DMS53 (cell line): ENCODE data around the gene JAK1.
"Not testable (repeated sequence)": the region's sequence is repeated elsewhere in the genome, so short reads cannot be mapped to it uniquely, and the experiment has no call there.

Experiments used
- DNase-seq: peaks from one replicate; lab custom pipeline; 2025; lab: John Stamatoyannopoulos, UW

Gene JAK1

DNA sequence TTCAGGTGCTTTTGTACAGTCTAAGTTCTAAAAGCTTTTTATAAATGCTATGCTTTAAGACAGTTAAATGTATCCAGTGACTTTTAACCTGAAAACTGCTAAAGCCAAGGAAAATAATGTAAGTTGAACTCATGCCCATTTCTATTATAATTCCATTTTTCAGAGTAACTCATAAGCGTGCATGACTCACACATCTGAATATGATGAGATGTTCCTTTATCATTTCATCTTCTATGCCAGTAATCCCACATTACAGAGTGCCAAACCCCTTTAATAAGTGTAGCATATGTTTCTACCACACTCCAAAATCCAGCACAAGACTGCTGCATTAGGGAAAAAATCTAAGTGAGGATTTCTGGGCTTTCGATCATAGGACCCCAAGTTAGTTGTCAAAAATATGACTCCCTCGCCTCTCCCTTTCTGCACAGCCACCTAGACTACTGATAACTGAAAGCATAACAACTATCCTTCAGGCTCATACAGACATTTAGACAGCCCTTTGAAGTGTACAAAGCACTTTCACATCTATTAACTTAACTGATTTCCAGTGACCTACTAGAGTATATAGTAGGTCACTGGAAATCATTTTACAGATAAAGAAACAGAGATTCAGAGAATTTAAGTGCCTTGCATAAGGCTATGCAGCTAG, 45.3 kb downstream of the JAK1 start:
- no peak for DNase-seq

DNA sequence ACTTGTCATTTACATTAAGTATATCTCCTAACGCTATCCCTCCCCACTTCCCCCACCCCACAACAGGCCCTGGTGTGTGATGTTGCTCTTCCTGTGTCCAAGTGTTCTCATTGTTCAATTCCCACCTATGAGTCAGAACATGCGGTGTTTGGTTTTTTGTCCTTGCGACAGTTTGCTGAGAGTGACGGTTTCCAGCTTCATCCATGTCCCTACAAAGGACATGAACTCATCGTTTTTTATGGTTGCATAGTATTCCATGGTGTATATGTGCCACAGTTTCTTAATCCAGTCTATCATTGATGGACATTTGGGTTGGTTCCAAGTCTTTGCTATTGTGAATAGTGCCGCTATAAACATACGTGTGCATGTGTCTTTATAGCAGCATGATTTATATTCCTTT, 47.2 kb downstream of the JAK1 start:
- not testable (repeated sequence) for DNase-seq

DNA sequence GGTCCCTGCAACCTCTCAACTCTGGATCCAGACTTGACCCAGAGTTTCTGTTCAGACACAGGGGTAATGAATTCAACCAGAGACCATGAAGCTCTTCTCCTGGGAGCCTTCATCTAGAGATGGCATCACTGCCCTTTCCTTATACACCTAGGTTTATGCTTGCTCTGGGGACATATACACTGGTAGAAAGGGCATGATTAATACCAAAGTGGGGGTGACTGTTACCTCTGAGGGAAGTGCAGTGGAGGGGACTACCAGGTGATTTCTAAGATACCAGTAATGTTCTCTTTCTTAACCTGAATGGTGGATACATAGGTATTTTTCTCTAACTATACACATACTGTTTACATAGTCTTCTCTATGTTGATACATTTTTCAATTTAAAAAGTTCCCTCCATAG, 48.4 kb downstream of the JAK1 start:
- no peak for DNase-seq

DNA sequence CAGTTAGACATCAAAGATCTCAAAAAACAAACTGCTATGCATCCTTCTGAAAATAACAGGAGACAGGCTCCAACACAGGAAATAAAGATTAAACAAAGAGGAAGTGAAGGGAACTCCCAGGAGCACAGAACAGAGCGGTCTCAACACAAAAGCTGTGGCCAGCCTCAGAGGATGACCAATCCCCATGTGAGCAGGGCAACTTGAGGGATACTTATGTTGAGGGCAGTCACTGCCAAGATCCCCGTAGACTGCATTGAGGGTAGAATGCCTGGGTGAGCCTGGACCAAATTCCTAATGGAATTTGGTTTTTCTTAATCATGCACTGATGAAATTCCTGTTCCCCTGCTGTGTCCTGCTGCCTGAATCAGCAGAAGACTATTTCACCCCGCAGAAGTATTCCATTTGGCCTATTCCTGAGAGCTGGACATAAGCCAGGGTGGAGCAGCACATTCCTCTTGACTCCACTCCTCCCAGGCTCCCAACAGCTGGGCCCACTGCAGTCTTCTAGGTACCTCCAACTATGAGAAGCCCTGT, 49.0 kb downstream of the JAK1 start:
- peak; percentile 51 for DNase-seq

DNA sequence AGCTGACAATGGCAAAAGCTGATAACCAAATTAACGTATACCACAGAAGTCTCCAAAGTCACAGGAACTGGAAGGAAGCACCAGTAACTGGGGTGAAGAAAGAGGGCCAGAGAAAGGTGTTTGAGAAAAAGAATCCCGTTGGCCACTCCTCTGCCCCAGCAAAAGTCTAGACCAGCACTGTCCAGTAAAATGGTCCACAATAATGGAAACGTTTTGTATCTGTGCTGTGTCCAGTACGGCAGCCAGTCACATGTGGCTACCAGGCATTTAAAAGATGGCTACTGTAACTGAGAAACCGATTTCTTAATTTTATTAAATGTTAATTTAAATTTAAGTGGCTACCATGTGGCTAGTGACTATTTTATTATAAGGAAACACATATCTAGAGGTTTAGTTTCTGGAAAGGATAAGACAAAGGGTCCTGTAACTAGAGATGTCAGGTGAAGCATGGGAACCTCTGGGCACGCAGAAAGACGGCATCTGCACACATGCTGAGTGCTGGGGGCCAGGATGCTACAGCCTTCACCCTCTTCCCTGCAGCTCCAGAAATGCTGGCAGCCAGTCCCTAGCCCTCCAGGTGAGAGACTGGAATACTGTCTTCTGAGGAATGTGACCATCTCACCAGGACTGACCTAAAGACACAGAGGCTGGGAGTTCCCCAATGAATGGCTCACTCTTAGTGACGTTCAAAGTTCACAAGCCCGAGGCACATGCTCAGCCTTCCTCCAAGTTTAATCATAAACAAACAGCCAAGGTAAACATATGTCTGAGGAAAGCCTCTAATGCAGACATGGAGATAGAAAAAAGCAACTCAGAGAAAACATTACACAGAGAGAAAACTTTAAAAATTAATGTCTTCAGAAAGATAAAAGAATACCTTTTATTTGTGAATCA, 50.7 kb downstream of the JAK1 start:
- peak; percentile 90 for DNase-seq

DNA sequence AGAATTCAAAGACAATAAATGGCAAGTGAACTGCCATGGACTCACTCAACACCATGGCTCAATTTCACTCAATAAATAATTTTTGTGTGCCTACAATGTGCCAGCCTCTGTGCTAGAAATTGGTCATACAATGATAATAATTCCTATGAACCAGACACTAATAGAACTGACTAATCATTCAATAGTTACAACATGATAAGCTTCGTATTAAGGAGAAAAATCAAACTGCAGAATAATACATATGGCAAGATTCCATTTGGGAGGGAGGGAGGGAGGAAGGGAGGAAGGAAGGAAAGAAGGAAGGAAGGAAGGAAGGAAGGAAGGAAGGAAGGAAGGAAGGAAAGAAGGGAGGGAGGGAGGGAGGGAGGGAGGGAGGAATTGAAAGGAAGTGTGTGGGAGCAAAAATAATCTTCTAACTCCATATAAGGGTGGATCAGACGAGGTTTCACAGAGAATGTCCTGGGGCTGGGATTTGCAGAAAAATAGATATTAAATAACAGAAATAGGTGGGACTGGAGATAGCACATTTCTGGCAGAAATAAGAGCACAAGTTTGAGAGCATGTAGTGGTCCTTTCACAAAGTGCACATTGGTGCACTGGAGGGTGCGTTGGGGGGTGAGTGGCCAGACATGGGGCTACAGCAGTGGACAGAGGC, 52.9 kb downstream of the JAK1 start:
- no peak for DNase-seq

DNA sequence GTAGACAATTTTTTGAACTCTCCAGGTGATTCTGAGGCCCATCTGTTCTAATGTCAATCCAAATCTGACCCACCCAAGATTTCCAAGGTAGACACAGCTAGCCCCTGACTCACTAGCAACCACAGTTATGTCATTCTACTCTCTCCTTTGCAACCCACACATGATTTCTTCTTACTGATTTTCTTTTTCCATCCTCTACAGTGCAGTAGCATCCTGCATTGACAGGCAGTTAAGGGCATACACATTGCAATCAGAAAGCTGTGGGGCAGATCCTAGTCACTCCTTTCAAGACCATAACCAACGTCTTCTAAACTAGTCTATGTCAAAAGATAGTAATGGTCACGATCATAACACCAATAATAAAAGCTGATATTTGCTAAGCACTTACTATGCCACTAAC, 54.2 kb downstream of the JAK1 start:
- DNase-seq = no peak

DNA sequence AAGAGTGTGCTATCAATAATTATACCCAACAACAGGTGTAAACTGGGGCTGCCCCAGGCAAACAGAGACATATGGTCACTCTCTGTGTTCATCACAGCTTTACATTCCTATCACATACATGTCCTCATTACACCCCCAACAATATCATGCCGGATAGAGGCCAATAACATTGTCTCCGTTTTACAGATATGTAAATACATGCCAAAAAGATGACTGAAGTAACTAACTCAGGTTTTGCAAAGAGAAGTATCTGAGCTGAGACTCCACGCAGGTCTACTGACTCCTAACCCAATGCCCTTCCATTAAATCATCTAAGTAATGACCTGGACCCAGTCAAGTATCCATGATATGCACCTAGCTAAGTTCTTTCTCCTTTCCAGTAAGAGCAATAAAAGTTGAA, 55.0 kb downstream of the JAK1 start:
- no peak for DNase-seq

DNA sequence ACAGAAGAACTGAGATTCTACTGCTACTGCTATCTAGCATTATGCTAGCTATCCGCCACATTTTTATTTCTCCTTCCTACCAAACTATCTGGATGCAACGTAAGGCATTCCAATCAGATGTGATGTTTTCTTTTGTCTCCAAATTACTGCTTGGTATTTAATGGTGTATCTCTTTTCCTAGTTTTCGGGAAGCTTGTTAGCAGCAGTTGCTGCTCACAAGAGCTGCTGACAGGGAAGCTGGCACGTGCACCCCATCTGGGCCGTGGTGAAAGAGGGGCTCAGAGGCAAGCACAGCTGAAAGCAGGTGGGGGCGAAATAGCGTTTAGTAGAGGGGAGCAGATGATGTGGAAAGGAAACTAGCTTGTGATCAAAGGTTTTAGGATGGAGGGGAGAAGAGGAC, 57.3 kb downstream of the JAK1 start:
- no peak for DNase-seq

DNA sequence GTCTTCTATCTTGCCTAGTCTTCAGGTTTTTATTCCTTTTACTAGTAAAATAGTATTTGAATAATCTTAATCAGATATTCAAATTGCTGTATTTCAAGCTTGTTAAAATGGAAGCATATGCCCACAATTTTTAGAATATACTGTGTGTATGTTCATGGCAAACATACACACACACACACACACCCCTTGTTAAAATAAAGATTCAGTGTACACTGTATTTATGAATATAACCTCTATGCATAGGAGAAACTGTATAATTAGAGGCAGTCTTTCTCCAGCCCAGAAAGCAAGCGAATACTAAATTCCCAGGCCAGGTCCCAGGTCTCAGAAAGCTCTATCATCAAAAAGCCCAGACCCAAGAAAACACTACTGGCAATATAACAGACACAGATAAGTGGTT, 57.8 kb downstream of the JAK1 start:
- no peak for DNase-seq

DNA sequence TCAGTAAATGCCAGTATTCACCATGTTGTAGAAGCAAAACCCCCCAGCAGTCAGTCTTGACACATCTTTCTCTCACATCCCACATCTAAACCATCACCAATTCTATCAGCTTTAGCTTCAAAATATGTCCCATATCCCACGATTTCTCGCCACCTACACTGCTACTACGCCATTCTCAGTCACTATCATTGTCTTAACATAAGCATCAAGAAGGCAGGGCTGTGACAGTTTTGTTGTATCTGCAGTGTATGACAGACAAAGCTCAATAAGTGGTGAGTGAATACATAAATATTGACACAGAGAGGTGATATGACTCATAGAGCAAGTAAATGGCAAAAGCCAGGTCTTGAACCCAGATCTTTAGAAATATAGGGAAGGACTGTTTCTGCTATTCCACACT, 59.9 kb downstream of the JAK1 start:
- peak; percentile 94 for DNase-seq

DNA sequence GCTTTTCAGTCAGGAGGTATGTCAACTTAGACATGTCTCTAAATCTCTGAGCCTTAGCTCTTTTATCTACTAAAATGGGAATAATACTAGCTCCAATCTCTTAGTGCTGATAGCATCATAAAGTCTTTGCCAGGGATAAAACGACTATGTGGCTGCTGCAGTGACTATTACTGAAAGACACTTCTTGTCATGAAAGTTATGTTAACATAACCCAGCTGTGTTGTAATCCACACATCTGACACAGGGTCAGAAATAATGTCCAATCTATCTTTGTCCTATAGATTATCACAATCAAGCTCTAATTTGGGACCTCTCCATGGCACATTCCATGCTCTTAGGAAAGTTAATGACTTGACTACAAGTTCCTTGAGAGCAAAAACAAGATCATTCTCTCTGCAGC, 62.8 kb downstream of the JAK1 start:
- DNase-seq = no peak

DNA sequence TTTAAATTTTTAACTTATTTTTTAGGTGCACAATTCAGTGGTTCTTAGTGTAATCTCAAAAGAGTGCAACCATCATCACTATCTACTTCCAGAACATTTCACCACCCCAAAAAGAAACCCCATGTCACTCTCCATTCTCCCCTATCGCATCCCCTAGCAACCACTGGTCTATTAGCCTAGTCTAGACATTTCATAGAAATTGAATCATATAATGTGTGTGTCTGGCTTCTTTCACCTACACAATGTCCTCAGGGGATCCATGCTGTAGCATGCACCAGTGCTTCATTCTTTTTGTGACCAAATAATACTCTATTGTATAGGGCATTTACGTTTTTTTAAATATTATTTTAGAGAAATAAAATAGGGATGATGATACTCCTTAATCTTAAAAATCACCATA, 64.7 kb downstream of the JAK1 start:
- DNase-seq = no peak

DNA sequence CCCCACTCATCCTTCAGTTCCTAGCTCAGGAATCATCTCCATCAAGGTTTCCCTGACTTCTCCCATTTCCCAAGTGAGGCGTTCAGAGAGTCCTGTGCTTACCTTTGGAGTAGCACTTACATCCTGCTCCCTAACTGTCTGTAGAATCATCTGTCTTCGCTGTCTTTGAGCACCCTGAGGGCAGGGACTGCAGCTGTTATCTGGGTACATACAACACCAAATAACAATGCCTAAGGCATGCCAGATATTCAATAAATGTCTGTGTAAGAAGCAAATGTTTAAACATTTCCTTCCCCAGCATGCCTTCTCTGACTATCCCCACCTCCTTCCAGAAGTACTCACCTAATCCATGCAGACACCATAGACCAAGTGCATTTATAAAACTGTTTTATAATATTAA, 65.4 kb downstream of the JAK1 start:
- DNase-seq = no peak

DNA sequence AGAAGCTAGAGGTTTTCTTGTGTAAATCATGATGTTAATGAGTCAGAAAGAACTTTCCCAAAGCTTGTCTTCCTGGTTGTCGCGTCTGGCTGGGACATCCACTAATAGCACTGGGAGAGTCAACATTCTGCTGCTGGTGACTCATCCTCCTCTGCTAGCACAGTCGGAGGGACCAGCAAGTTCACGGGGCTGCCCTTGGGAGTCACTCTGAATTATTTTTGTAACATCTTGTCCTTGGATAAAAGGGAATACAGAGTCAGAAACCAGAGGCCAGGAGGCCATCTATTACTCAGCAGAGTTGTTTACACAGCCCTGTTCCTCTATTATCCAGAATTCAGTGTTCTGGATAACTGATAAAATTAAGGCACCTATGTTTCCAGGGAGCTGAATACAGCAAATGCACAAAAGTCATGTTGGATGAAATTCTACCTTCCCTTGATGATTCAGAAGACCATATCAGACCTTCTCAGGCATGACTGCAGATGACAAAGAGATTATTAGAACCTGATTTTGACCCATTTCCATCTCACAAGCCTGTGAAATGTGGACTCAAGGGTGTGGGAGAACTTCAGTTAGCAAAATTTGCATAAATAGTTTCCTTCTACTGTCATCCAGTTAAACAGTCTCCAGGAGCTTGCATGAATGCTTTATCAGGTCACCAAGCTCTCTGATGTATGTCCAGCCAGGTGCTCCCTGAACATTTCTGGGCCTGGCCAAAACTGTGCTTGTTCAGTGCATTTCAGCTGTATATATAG, 68.1 kb downstream of the JAK1 start:
- DNase-seq = peak; percentile 99

DNA sequence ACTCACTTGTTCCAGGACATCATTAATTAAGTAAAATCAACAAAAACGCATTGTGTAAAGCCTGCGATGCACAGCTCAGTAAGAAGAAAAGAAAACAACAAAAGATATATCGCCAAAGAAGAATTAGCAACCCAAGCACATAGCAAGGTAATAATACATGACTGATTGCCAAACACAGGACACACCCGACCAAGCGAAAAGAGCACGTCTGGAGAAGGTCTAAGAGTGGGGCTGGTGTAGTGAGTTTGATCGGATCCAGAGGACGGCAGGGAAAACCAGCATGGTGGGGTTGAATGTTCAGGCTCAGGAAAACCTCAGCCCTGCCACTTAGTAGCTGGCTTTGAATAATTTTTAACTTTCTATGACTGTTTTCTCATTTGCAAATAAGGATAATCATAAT, 69.8 kb downstream of the JAK1 start:
- no peak for DNase-seq

DNA sequence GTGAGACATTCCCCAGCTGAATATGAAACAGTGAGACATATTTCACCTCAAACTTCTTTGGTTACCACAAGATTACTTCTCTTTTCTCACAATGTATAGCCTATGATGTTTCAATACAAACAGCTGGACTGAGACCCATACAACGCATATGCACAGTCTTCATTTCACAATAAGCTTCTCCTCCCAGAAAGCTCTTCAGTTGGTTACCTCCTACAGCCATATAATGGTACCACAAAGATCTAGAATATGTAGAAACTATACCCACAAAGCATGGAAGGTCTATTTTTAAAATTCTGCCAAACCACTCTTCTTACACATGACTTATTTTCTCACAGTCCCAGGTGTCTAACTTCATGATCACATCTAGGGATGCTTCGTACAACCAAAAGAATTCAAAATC, 70.8 kb downstream of the JAK1 start:
- no peak for DNase-seq

DNA sequence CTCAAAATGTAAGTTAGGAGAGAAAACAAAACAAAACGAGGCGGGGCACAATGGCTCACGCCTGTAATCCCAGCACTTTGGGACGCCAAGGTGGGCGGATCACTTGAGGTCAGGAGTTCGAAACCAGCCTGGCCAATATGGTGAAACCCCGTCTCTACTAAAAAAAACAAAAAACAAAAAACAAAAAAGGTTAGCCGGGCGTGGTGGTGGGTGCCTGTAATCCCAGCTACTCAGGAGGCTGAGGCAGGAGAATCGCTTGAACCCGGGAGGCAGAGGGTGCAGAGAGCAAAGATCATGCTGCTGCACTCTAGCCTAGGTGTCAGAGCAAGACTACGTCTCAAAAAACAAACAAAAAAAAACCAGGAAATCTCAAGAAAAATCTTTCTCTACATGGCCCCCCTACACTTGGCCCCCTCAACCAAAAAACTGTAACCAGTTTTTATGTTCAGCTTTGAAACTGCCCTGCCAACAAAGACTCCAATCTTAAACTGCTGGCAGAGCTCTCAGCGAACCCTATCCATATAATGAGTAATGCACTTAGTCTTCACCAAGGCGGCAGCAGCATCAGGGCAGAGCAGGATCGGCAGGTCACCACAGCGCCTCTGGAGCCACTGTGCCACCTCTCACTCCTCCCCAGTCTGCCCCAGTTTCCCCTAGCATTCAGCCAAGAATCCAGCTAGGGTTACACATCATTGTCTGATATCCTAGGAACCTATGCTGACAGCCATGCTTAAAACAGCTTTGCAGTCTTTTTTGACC, 71.7 kb downstream of the JAK1 start:
- no peak for DNase-seq

DNA sequence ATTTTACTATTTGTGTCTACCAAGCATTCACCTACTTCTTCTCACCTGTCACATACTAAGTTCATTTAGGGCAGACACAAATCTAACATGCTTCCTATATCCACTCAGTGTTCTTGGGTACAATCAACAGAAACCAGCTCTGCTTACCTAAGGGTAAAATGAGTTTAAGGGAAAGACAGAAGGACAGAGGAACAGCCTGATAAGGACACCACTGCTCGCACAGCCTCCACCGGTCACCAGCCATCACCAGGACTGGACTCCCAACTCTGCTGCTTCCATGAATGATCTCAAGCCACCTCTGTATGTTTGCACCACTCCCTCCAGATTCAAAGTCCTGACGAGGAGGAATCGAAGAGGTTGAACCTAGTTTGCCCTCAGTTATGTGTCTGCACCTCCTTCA, 72.4 kb downstream of the JAK1 start:
- DNase-seq = no peak

DNA sequence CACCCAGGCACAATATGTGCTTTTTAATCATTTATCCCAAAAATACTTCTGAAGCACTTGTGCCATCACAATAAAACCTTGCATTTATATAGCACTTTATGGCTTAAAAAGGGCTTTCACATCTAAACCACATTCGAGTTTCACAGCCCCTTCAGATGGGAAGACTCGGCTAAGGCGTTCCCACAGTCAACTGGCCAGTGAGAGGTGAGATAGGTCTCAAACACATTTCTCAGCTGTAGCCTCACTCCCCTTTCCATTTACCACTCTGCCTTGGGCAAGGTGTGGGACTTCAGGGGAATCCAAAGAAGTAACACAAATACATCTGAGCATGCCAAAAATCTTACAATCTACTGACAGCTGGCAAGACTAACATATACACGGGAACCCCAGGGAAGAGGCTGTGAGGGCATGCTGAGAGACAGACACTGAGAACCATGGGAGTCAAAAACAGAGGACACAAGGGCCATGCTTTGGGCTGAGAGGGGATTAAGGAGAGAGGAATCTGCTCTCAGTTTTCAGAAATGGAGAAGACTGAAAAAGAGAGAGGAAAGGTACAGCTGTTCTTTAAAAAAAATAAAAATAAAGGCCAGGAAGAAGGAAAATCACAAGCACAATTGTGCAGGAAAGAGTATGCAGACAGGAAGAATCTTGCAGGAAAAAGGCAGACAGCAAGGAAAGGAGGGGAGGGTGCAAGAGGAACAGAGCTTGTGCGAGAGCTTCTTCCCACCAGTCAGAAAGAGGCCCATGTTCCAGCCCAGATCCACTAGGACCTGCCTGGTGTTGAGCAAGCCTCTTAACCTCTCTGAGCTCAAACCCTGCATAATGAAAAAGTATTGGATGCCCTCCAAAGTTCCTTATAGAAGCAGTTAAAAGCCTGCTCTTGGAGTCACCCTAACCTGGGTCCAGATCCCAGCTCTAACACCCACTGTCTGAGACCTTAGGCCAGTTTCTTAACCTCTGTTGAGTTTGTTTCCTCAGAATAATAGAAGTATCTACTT, 73.5 kb downstream of the JAK1 start:
- DNase-seq = no peak
